Astrocyte (in vitro differentiated cells and primary cell): ENCODE results near the gene PDE3A. TPM values are rescaled to one million over a fixed set of nuclear protein-coding genes. Genes with fewer than 3 reads are reported as not detected.
A peak's percentile ranks its signal among the peaks of the same experiment; 100 is the strongest.

Experiments
- DNase-seq: peaks from one replicate; pipeline ENCODE4 v3.0.0-alpha.2; 2010; ENCODE audit warnings: low read depth
- FAIRE-seq: peaks from 2 replicates; lab custom pipeline; 2011; peaks lifted over from hg19 to GRCh38; lab: Jason Lieb, UNC
- H2AFZ ChIP-seq: 2 replicates; pipeline ENCODE4 v1.6.0; 2012; ENCODE audit warnings: low read depth, low read length, inconsistent platforms
- H3K27ac ChIP-seq: 2 replicates; pipeline ENCODE4 v1.5.1; 2011; ENCODE audit warnings: low read depth, low read length, inconsistent platforms
- H3K27me3 ChIP-seq: 2 replicates; pipeline ENCODE4 v1.6.0; 2011; ENCODE audit warnings: low read length, inconsistent platforms; ENCODE audit not compliant: insufficient read depth
- H3K36me3 ChIP-seq: 2 replicates; pipeline ENCODE4 v1.5.1; 2011; ENCODE audit warnings: low read length, inconsistent platforms; ENCODE audit not compliant: insufficient read depth
- H3K4me1 ChIP-seq: 2 replicates; pipeline ENCODE4 v1.5.1; 2011; ENCODE audit warnings: low read length, inconsistent platforms; ENCODE audit not compliant: insufficient read depth
- H3K4me2 ChIP-seq: 2 replicates; pipeline ENCODE4 v1.6.0; 2012; ENCODE audit warnings: low read length, inconsistent platforms
- H3K4me3 ChIP-seq: 2 replicates; pipeline ENCODE4 v1.5.1; 2011; ENCODE audit warnings: low read depth, mild to moderate bottlenecking, low read length, inconsistent platforms; ENCODE audit not compliant: insufficient read depth
- H3K79me2 ChIP-seq: 2 replicates; pipeline ENCODE4 v1.6.0; 2012; ENCODE audit warnings: mild to moderate bottlenecking, low read length, inconsistent platforms; ENCODE audit not compliant: insufficient read depth
- H3K9ac ChIP-seq: 2 replicates; pipeline ENCODE4 v1.6.0; 2012; ENCODE audit warnings: mild to moderate bottlenecking, low read length, inconsistent platforms
- H3K9me3 ChIP-seq: 2 replicates; pipeline ENCODE4 v1.5.1; 2012; ENCODE audit warnings: low read depth, mild to moderate bottlenecking, low read length, inconsistent platforms; ENCODE audit not compliant: insufficient read depth
- H4K20me1 ChIP-seq: 2 replicates; pipeline ENCODE4 v1.6.0; 2012; ENCODE audit warnings: low read length, inconsistent platforms; ENCODE audit not compliant: insufficient read depth
- H3K27ac Mint-ChIP-seq: one replicate; pipeline ENCODE4 v1.8.0; 2021; ENCODE audit warnings: mild to moderate bottlenecking, mixed read lengths; ENCODE audit not compliant: unreplicated experiment
- H3K27me3 Mint-ChIP-seq: one replicate; pipeline ENCODE4 v1.8.0; 2021; ENCODE audit warnings: low read depth, mixed read lengths; ENCODE audit not compliant: unreplicated experiment
- H3K36me3 Mint-ChIP-seq: one replicate; pipeline ENCODE4 v1.8.0; 2021; ENCODE audit warnings: low read depth, mixed read lengths; ENCODE audit not compliant: unreplicated experiment
- H3K4me1 Mint-ChIP-seq: one replicate; pipeline ENCODE4 v1.8.0; 2021; ENCODE audit warnings: low read depth, mixed read lengths; ENCODE audit not compliant: unreplicated experiment
- H3K4me3 Mint-ChIP-seq: one replicate; pipeline ENCODE4 v1.8.0; 2021; ENCODE audit warnings: mild to moderate bottlenecking, moderate library complexity, mixed read lengths; ENCODE audit not compliant: unreplicated experiment
- H3K9me3 Mint-ChIP-seq: one replicate; pipeline ENCODE4 v1.8.0; 2021; ENCODE audit warnings: mild to moderate bottlenecking, mixed read lengths; ENCODE audit not compliant: unreplicated experiment
- EZH2 ChIP-seq: IDR thresholded peaks from 2 replicates; pipeline ENCODE4 v1.6.1; 2012; ENCODE audit warnings: mild to moderate bottlenecking, low read length, inconsistent platforms; ENCODE audit not compliant: insufficient read depth
- total RNA-seq: library from RNA; stranded (reverse); gene quantifications from 2 replicates; pipeline ENCODE4 v1.2.1, GENCODE V29; 2021
- TF ChIP-seq, protein P1 (sequence below): IDR thresholded peaks from 2 replicates; pipeline ENCODE4 v1.5.1; 2011; ENCODE audit warnings: low read depth, mild to moderate bottlenecking, inconsistent platforms, low read length, moderate library complexity; ENCODE audit not compliant: insufficient read depth

PDE3A gene
- total RNA-seq, 1 donor from 2014 or later: 1.7 TPM

DNA sequence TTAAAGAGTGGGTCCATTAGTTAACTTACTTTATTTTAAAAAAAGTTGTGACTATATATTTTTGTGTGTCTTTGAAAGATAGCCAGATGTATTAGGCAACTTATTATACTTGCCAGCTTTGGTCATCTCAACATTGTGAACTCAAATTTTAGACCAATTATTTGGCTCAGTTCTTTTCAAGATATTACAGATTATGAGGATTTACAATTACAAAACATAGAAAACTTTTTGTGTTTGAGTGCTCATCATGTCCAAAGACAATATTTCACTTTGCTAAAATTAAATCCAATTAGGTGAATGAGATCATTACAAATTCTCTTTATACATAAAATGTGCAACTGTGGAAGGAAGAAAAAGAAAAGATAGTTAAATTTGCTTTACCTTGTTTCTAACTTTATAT is 18.3 kb upstream of the PDE3A start:
- Histone ChIP-seq H3K27me3 (no peaks in the 10 kb centered on the region), H3K4me2 (peak overlapping the region; percentile 60), H3K4me3 (peak overlapping the region; percentile 15), H3K79me2 (no peaks in the 10 kb centered on the region), H3K27ac (peak overlapping the region; percentile 86), H3K9ac (peak overlapping the region; percentile 71), H2AFZ (no peak overlapping the region), H3K36me3 (no peaks in the 10 kb centered on the region), H4K20me1 (no peaks in the 10 kb centered on the region), H3K4me1 (no peaks in the 10 kb centered on the region), H3K9me3 (no peaks in the 10 kb centered on the region)
- DNase-seq: no peak
- H3K4me3 Mint-ChIP-seq: no peak overlapping the region
- no peaks in the 10 kb centered on the region for H3K9me3 Mint-ChIP-seq
- no peak for TF ChIP-seq EZH2
- TF ChIP-seq, protein P1, sequence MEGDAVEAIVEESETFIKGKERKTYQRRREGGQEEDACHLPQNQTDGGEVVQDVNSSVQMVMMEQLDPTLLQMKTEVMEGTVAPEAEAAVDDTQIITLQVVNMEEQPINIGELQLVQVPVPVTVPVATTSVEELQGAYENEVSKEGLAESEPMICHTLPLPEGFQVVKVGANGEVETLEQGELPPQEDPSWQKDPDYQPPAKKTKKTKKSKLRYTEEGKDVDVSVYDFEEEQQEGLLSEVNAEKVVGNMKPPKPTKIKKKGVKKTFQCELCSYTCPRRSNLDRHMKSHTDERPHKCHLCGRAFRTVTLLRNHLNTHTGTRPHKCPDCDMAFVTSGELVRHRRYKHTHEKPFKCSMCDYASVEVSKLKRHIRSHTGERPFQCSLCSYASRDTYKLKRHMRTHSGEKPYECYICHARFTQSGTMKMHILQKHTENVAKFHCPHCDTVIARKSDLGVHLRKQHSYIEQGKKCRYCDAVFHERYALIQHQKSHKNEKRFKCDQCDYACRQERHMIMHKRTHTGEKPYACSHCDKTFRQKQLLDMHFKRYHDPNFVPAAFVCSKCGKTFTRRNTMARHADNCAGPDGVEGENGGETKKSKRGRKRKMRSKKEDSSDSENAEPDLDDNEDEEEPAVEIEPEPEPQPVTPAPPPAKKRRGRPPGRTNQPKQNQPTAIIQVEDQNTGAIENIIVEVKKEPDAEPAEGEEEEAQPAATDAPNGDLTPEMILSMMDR: no peak
- H3K27me3 Mint-ChIP-seq: no peaks in the 10 kb centered on the region
- peaks cover 2% of the 10 kb centered on the region for H3K4me1 Mint-ChIP-seq
- FAIRE-seq: no peak
- no peaks in the 10 kb centered on the region for H3K36me3 Mint-ChIP-seq
- H3K27ac Mint-ChIP-seq: no peak overlapping the region

DNA sequence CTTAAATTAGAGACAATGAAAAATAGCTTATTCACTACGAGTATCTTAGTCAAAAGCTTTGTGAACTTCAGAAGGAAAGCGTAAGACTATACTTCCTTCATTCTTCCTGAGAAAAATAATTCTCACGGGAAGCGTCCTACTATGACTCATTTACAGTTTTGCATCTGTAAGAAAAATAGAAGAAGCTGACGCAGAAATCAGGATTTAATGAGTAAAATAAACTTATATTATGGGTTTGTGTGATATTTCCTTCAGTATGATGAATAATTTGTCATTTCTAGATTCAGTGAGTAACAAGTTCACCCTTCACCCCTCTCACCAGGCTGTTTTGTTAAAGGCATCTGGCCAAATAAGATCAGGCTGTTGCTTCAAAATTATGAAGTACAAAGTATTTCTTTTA is 17.8 kb upstream of the PDE3A start:
- H3K27ac ChIP-seq: peak overlapping the region; percentile 86
- H3K9me3 ChIP-seq: no peaks in the 10 kb centered on the region
- H3K27me3 ChIP-seq: no peaks in the 10 kb centered on the region
- H3K4me2 ChIP-seq: peak overlapping the region; percentile 60
- H3K36me3 ChIP-seq: no peaks in the 10 kb centered on the region
- Mint-ChIP-seq H3K36me3 (no peaks in the 10 kb centered on the region), H3K4me3 (no peak overlapping the region), H3K27me3 (no peaks in the 10 kb centered on the region), H3K4me1 (peaks cover 2% of the 10 kb centered on the region), H3K9me3 (no peaks in the 10 kb centered on the region), H3K27ac (no peak overlapping the region)
- no peaks in the 10 kb centered on the region for H3K4me1 ChIP-seq
- peak overlapping the region; percentile 71 for H3K9ac ChIP-seq
- no peak for FAIRE-seq
- DNase-seq: peak; percentile 82
- peak overlapping the region; percentile 15 for H3K4me3 ChIP-seq
- H3K79me2 ChIP-seq: no peaks in the 10 kb centered on the region
- H4K20me1 ChIP-seq: no peaks in the 10 kb centered on the region
- no peak for TF ChIP-seq EZH2
- TF ChIP-seq, protein P1: no peak
- no peak overlapping the region for H2AFZ ChIP-seq

DNA sequence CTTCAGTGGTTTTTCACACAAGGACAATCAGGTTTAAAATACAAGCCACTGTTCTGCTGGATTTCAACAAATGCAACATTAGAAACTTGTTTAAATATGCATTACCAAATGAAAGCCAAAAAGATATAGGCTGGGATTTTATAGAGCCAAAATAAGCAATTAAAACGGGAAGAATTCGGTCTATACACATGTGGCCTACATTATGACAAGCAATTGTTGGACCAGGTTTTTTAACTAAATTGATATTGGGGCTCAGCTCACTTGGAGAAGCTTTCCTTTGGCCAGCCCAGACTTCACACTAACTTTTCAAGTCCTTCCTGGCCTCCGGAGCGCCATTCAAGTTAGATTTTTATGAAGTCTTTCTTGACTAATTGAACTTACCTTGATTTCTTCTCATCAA is 16.9 kb upstream of the PDE3A start:
- H3K9me3 Mint-ChIP-seq: no peaks in the 10 kb centered on the region

More for the DNA sequence above, 16.9 kb upstream of the PDE3A start:
- Histone ChIP-seq H3K79me2 (no peaks in the 10 kb centered on the region), H3K27ac (peak overlapping the region; percentile 86), H3K27me3 (no peaks in the 10 kb centered on the region), H3K4me1 (no peaks in the 10 kb centered on the region), H3K36me3 (no peaks in the 10 kb centered on the region), H3K9ac (no peak overlapping the region), H3K9me3 (no peaks in the 10 kb centered on the region), H3K4me2 (no peak overlapping the region), H3K4me3 (no peak overlapping the region), H4K20me1 (no peaks in the 10 kb centered on the region), H2AFZ (no peak overlapping the region)
- Mint-ChIP-seq H3K4me3 (no peak overlapping the region), H3K4me1 (peaks cover 2% of the 10 kb centered on the region), H3K27me3 (no peaks in the 10 kb centered on the region), H3K36me3 (no peaks in the 10 kb centered on the region), H3K27ac (no peak overlapping the region)
- TF ChIP-seq, protein P1: no peak
- TF ChIP-seq EZH2: no peak
- DNase-seq (no peak), FAIRE-seq (no peak)
